NCI-H524 (cell line): Measurements from ENCODE around the gene GAK.

Experiments
- DNase-seq, 2 experiments: peaks; one replicate each; lab custom pipeline; 2025; lab: John Stamatoyannopoulos, UW

Gene GAK

GRCh38 chr4:888029-888428, 44.1 kb downstream of the GAK start:
- no peak for DNase-seq

- no peak for DNase-seq
Measured at GRCh38 chr4:887034-887763, 44.9 kb downstream of the GAK start.

GRCh38 chr4:886244-886643, 45.9 kb downstream of the GAK start:
- no peak for DNase-seq

GRCh38 chr4:885353-885752, 46.8 kb downstream of the GAK start:
- no peak for DNase-seq

DNA sequence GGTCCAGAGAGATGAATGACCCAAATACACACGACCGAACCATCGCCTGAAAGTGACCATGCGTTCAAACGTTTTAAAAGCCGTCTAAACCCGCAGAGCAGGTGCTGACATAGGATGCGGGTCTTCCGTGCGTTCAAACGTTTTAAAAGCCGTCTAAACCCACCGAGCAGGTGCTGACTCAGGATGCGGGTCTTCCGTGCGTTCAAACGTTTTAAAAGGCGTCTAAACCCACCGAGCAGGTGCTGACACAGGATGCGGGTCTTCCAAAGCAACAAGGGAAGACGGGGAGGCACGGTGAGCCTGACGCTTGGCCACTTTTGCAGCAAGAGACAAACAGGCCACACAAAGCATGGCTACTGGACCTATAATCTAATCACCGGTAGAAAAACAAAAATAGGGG, 47.2 kb downstream of the GAK start:
- no peak for DNase-seq

GRCh38 chr4:884259-884658, 47.9 kb downstream of the GAK start:
- no peak for DNase-seq

GRCh38 chr4:883377-884095, 48.6 kb downstream of the GAK start:
- DNase-seq = no peak

- no peak for DNase-seq
Measured at GRCh38 chr4:882646-883045, 49.5 kb downstream of the GAK start.

GRCh38 chr4:881709-882108, 50.4 kb downstream of the GAK start:
- DNase-seq = no peak

DNA sequence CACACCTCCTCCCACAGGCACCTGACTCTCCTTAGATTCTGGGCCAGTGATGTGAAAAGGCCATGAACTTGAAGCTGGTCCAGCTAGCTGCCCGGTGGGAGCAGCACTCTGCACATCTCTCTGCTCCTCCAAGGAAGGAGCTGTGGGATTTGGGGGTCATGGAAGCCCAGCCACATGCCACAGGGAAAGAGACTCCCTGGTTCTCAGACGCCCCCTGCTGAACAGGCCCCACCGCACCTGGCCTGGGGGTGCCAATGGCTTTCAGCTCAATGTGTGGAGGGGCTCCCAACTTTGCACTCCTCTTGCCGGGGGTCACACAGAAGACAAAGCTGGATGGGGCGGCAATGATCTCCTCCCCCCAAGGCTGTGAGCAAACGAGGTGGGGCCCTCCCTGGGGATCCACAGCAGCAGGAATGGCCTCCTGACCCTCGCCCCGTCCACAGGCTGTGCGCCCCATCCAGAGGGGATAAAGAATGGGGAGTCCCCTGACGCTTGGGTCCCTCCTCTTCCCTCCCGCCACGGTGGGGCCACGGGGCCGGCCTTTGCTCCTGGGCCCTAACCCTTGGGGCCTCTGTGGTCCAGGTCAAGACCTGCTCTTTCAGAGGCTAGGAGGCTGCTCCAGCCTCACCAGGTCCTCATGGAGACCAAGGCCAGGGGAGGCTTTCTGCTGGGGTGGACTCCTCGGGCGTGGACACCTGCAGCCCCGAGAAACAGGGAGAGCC, 51.3 kb downstream of the GAK start:
- DNase-seq = no peak

DNA sequence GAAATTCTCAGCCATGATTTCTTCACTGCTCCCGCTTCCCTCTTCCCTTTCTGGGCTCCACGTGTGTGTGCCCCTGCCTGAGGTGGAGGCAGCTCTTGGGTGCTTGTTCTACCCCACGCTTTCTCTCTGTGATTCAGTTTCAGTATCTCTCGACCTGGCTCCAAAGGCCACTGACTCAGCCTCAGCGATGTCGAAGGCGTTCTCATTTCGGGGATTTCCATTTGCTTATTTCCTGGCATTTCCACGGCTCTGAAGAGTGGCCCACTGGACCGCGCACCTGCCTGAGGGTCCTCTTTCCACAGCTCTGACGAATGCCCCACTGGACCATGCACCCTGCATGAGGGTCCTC, 52.4 kb downstream of the GAK start:
- DNase-seq = no peak

DNA sequence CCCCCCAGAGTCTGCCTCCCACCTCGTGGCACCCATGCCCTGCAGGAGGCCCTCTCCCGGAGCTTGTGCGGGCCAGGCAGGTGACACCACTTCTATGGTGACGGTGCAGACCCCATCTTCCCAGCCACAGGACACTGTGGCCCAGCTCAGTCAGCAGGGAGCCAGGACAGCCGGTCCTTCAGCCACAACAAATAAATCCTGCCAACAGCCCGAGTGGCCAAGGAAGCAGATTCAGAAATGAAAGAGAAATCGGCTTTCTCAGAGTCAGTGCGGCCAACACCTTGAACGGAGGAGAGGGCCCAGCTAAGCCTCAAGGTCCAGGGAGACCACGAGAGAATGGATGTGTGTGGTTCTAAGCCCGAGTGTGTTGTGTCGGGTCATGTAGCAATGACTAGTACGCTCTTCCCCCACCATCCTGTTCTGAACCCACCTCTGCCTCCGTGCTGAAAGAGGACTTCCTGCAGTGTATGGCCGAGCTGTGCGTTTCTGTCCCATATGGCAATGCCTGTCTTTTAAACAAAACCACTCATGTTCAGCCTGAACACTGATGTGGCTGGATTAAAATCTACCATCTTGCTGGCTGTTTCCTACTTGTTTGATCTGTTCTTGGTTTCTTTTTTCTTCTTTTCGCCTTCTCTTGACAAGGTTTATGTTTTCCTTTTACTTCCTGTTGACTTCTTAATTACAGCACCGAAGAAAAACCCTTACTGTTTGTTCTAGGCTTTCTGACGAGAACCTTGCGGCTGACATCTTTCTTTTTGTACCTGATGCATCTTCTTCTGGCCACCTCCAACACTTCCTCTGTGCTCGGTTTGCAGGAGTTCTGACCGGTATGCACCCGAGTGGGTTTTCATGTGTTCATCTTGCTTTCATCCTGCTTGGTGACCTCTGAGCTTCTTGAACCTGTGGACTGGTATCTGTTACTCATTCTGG, 53.1 kb downstream of the GAK start:
- DNase-seq = no peak

- no peak for DNase-seq
Measured at GRCh38 chr4:877502-877901, 54.6 kb downstream of the GAK start.

- no peak for DNase-seq
Measured at GRCh38 chr4:876780-877179, 55.3 kb downstream of the GAK start.

DNA sequence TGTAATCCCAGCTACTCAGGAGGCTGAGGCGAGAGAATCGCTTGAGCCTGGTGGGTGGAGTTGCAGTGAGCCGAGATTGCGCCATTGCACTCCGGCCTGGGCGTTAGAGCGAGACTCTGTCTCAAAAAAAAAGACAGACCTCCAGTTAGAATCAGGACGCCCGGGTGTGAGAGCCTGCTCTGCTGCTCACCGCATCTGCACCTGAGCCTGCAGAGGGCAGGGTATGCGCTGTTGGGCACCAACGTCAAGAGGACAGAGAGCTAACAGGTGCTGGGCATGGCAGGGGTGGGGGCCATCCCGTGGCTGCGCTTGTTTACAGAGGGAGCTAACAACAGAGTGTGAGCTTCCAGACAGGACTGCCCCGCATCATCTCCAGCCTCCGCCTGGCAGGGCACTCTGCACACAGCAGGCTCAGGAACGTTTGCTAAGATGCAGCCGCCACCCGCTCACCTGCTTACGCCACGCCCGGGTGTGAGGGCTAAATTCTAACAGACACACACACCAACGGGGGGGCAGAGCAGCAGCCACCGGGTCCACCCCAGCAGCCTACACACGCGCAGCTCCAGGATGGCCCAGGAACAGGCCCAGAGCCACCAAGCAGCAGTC, 56.2 kb downstream of the GAK start:
- DNase-seq = no peak

- no peak for DNase-seq
Measured at GRCh38 chr4:874971-875817, 56.9 kb downstream of the GAK start.

DNA sequence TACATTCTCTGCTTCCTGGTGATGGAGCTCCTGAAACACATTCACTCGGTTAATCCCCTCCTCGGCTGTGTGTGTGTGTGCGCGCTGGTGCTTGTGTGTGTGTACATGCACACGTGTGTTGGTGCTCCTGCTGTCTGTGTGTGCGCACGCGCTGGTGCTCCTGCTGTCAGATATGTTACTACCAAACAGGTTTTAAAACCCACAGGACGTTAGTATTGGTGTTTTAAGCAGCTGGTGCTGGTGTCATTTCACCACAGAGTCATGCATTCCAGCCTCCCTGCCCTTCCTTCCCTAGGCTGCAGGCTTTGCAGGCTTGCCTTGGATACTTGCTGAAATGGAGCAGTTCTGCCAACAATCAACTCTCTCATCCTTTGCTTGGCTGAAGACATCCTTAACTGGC, 58.1 kb downstream of the GAK start:
- no peak for DNase-seq

DNA sequence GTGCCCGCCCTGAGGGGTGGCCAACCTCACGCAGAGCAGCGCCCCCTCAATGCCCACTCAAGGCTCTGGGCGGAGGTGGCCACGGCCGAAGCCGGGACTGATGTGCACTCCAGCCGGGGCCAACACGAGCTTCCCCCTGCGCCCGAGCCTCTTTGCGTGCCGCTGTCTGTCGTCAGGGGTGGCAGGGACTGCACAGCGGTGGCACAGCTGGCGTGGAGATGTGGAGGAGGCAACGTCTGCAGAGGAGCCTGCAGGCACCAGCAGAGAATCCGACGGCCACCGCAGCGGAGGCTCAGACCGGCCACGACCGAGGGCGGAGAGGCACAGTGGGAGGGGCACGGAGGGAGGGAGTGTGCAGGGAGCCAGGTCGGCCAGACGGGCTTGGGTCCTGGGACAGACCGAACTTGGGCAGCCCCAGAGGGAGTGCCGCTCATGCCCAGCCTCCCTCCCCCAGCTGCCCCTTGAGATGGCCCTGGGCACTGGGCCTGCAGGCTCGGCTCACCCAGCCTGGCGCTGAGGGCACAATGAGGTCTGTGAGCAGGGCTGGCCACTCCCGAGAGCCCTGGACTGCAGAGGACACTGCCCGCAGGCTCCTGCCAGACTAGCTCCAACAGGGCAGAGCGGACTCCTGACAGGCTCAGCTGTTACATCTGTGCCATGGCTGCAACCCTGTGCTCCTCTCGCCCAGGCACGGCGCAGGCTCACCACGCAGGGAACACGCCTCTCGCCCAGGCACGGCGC, 59.7 kb downstream of the GAK start:
- DNase-seq = no peak

DNA sequence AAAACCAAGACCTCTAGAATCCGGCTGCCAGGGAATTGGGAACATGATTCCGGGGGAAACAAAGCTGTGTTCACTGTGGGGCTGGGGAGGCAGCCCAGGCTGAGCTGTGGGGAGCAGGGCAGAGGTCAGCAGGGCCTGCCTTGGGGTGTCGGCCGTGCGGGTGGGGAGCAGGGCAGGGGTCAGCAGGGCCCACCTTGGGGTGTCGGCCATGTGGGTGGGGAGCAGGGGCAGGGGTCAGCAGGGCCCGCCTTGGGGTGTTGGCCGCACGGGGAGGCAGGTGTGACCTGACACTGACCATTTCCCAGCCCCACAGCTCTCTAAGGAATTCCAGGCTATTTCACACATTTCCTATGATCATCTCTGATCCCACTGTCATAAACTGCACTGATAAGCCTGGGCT, 60.6 kb downstream of the GAK start:
- DNase-seq = no peak

GRCh38 chr4:870951-871350, 61.2 kb downstream of the GAK start:
- DNase-seq = no peak
